ENCODE data around the gene FRYL.

The FRYL gene

DNA sequence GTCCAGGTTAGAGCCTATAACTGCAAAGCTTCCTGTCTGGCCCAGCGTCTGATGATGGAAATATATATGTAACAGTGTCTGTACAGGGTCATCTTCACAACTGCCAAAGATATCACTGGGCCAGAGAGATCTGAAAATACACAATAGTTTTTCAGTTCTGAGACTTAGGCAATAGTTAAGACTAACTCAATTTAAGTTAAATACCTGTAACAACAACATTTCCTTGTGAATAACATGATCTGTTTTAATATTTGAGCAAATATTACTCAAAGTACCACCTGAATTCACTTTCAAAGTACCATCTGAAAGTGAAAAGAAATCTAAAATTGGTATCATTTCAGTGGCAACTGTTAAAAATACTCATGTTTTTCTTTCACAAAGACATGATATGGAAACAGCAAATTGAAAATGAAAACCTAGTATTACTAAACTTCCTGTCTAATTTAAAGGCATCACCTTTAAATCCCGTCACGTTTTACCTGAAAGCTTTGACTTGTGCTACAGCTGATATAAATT is 280.5 kb downstream of the FRYL start:
- no peak for DNase-seq (ENCODE audit: low read depth in 2 of 3, low spot score in 1 of 3)

DNA sequence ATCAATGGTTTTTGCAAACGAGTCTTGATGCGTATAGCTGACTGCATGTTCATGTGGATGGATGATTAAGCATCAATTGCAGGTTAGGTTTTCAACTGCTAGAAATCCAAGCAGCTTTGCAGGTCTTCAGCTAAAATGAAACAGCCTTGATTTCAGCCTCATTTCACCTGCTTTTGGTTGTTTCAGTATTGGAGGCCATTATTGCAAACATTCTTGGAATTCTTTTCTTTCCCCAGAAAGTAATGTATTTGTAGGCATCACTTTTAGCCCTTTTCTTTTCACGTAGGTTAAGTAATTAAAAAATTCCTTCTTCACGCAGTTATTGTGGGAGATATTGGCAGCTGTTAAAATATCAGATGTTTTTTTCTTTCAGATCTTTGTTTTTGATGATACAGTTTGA is 281.2 kb downstream of the FRYL start:
- no peak for DNase-seq (ENCODE audit: low read depth in 2 of 3, low spot score in 1 of 3)

DNA sequence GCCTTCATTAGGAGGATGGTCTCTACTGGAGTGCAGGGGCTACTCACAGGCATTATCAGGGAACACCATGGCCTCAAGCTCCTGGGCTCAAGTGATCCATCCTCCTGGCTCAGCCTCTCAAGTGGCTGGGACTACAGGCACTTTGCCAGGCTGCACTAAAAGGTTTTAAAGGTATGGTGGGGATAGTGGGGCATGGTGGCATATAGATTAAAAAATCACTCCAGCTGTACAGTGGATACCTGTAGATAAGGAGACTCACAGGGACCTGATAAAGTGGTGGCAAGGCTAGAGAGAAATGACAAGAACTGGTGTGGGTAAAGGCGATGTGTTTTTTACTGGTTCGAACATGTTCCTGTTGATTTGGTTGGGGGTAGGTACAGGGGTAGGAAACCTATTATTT is 284.1 kb downstream of the FRYL start:
- no peak for DNase-seq (ENCODE audit: low read depth in 2 of 3, low spot score in 1 of 3)

DNA sequence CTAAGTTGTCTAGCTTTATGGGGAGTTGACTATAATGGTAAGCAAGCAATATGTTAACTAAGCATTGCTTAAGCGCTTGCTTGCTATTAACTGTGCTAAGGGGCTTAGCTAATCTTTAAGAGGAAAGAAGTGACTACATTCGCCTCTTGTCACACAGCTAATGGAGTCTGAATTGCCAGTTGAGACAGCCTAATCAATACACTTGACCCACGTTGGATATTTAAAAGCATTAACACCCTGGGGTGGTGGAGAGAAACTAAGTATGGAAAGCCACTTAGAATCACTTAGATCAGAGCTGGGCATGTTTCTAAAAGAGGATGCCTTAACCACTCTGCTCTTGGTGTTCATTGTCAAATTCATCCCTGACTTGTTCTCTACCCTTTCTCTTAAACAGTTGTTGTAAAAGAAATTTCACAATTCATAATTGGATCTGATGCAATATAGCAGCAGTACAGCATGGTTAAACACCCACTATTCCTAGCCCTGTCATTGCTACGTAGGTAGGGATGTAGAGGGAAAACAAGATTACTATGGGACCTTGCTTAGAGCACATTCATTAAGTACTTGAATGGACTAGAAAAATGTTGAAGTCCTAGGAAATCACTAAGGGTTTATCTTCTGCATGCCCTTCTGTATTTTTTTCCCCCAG is 286.5 kb downstream of the FRYL start:
- no peak for DNase-seq (ENCODE audit: low read depth in 2 of 3, low spot score in 1 of 3)

DNA sequence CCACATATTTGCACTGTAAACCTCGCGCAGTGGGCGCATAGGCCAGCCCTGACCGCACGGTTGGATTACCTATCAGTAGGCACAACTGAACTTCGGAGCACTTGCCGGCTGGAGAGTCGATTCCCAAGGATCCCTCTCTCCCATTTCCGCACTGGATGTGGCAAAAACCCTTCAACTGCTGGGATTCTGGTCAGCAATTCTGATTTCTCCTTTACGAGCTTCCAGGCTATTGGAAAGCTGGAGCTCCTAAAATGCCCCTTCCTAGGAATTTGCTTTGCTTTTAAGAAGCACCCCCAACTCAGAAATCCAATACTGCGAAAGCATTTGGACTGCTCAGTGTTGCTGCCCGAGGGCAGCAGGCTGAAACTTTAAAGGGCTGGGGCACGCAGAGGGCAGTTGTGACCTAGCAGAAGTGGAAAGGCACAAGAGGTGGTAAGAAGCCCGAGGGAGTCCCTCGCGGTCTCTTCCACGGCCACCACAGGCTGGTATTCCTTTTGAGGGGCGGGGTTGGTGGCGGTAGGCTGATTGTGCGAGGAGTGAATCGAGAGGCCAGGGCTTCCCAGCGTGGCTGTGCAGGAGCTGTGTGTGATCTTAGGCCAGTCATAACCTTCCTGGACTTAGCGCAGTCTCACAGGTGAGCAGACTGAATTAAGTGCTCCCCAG is 288.4 kb downstream of the FRYL start:
- DNase-seq (ENCODE audit: low read depth in 2 of 3, low spot score in 1 of 3) = no peak

DNA sequence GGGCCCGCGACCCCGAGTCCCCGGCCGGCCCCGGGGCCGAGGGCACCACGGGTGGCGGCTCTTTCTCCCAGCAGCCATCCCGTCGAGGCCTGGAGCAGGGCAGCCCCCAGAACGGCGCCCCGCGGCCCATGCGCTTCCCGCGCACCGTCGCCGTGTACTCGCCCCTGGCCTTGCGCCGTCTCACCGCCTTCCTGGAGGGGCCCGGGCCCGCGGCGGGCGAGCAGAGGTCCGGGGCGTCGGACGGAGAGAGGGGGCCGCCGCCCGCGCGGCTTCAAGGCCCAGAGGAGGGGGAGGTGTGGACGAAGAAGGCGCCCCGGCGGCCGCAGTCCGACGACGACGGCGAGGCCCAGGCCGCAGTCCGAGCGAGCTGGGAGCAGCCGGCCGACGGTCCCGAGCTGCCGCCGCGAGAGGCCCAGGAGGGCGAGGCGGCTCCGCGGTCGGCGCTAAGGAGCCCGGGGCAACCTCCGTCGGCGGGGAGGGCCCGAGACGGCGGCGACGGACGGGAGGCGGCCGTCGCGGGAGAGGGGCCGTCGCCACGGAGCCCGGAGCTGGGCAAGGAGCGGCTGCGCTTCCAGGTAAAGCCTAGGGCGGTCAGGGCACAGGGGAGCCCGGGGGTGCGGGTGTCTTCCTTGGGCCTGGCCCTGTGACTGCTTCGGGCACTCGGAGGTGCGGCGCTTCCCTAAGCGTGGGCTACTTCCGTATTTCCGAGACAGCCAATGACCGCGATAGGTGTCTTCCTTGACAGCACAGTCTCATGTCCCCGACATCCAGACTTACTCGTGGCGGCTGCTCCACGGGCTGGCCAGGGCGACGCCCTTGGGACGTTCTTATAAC is 289.2 kb downstream of the FRYL start:
- no peak for DNase-seq (ENCODE audit: low read depth in 2 of 3, low spot score in 1 of 3)

DNA sequence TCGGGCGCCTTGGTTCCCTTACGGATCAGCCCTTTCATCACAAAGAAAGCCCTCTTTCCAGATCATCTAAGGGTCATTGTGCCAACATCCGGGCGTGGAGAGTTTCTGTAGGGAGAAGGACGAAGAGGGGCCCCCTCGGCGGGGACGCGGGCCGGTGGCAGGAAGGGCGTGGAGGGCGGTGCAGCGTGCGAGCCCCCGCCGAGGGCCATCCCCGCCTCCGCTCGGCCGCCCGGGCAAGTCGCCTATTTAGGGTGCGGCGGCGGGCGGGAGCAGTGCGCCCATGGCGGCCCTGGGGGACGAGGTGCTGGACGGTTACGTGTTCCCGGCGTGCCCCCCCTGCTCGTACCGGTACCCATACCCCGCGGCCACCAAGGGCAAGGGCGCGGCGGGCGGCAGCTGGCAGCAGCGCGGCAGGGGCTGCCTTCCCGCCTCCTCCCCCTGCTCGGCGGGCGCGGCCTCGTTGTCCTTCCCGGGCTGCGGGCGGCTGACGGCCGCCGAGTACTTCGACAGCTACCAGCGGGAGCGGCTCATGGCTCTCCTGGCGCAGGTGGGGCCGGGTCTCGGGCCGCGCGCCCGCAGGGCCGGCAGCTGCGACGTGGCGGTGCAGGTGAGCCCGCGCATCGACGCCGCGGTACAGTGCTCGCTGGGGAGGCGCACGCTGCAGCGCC is 289.9 kb downstream of the FRYL start, which contains the start of gene ZAR1:
TSS of gene ZAR1 (plus strand) at position 241 of the 668 bp plus-strand sequence. CDS start at position 281, 40 bp downstream.
- DNase-seq (ENCODE audit: low read depth in 2 of 3, low spot score in 1 of 3) = no peak

DNA sequence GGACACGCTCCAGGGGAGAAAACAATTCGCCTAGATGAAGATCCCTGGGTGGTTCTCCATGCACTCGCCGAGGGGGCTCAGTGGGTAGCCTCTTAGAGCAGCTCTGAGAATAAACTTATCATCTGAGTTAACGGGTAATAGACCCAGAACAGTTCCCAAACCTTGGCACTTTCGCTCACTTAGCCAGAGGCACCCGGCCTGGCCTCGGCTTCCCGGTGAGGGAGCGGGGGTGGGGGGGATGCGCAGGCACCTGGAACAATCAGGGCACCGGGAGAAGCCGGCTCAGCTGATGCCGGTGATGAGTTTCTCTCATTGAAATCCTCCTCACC is 290.4 kb downstream of the FRYL start:
- DNase-seq (ENCODE audit: low read depth in 2 of 3, low spot score in 1 of 3) = no peak

DNA sequence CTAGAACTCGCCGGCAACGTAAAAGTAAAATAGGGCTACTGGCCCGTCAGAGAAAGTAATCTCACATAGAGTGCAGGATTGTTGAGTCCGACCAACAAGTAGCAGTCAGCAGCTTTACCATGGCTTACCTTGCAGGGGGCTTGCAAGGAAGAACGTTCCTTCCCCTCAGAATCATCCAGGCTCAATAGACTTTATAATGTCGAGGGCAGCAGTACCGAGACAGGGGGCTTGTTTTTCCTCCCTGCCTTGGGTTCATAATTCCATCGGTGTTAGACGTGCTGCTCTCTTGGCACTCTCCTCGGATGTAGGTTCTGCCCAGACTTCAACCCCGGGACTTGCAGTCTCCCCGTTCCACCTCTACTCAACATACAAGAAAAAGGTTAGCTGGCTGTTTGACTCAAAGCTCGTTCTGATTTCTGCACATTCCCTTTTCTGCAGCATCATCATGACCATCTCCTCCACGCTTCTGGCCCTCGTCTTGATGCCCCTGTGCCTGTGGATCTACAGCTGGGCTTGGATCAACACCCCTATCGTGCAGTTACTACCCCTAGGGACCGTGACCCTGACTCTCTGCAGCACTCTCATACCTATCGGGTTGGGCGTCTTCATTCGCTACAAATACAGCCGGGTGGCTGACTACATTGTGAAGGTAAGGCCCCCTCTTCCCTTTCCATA is 295.4 kb downstream of the FRYL start:
- DNase-seq (ENCODE audit: low read depth in 2 of 3, low spot score in 1 of 3) = no peak

DNA sequence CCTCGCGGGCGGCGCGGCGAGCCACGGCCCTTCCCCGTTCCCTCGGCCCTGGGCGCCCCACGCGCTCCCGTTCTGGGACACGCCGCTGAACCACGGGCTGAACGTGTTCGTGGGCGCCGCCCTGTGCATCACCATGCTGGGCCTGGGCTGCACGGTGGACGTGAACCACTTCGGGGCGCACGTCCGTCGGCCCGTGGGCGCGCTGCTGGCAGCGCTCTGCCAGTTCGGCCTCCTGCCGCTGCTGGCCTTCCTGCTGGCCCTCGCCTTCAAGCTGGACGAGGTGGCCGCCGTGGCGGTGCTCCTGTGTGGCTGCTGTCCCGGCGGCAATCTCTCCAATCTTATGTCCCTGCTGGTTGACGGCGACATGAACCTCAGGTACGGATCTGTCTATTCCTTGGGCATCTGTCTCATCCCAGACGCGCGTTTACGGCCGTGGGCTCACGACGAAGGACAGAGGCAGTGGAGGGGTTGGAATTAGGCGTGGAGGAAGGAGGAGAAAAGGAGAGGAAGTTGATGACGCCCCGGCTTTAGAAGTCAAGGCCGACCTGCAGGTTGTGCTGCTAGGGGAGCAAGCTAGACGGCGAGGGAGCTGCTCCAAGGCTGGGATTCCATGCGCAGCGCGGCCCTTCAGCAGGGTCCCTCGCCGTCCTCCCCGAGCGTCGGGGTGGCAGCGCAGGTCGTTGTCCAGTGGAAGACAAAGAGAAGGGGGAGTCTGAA is 296.1 kb downstream of the FRYL start:
- DNase-seq (ENCODE audit: low read depth in 2 of 3, low spot score in 1 of 3) = no peak

DNA sequence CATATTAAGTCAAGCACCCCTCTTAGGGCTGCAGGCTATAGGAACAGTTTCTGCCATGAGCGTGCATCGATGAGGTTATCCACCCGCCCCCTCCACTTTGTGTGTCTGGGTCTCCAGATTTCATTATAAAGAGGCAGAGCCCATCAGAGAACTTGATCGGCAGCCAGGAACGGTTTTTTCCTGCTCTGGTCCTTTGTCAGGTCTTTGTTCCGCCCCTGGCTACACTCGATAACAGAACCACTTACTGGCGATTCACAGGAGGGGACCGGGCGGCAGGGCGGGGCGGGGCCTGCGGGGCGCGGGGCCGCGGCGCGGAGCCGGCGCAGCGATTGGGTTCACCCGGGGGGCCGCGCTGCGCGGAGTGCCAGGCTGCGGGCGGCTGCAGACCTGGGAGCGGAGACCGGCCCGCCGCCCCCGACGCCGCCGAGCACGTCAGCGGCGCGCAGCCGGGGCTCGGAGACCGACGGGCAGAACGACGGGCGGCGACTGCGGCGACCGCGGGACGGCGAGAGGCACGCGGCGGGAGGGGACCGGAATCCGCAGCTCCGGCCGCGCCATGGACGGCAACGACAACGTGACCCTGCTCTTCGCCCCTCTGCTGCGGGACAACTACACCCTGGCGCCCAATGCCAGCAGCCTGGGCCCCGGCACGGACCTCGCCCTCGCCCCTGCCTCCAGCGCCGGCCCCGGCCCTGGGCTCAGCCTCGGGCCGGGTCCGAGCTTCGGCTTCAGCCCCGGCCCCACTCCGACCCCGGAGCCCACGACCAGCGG is 296.9 kb downstream of the FRYL start, which contains the start of gene SLC10A4:
TSS of gene SLC10A4 (plus strand) at position 338 of the 771 bp plus-strand sequence. CDS start at position 557, 219 bp downstream.
- no peak for DNase-seq (ENCODE audit: low read depth in 2 of 3, low spot score in 1 of 3)

DNA sequence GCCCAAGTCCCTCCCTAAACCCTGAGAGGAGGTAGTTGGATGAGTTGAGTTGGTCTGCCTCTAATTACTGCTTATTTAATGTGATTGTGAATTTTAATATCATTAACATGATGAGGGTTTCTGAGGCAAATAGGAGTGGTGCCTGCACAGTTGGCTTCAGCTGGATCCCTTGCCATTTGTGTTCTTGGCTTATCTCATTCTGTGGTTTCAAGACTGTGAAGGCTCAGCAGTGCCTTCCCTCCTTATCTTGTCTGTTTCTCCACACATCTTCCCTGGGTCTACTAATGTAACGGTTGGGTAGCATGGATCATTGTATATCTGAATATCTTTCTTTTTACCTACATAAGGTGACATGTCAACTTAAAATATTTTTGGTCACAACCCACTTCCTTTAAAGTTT is 298.5 kb downstream of the FRYL start:
- DNase-seq (ENCODE audit: low read depth in 2 of 3, low spot score in 1 of 3) = no peak

DNA sequence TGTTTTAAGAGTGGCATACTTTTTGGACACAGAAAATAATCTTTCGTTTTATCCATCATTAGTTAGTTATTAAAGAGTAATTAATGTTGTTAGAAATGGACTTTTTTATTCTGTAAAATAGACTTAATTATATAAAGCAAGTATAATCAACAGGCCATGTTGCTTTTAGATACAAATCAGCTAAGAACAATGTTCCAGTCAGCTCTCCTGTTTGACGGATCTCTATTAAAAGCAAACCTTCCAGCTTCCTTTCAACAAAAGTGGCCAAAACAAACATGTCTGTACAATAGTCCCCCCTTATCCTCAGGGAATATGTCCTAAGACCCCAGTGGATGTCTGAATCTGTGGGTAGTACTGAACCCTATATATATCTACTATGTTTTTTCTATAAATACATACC is 301.8 kb downstream of the FRYL start:
- no peak for DNase-seq (ENCODE audit: low read depth in 2 of 3, low spot score in 1 of 3)

DNA sequence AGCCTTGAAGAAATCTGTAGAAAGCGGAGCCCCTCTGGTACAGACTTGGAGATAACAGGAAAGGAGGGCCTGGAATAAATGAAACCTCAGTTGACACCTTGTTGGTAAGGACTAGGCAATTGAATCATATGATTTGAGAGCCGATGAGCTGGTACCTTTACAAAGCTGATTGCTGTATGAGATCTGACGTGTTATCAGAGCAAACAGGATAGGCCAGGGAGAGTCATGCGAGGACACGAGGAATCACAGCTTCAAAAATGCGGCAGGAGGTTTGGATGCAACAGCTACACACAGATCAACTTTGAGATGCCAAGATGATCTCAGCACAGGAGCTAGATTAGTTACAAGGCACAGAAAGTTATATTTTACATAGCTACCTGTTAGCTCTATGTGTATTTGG is 304.3 kb downstream of the FRYL start:
- DNase-seq (ENCODE audit: low read depth in 2 of 3, low spot score in 1 of 3) = no peak

DNA sequence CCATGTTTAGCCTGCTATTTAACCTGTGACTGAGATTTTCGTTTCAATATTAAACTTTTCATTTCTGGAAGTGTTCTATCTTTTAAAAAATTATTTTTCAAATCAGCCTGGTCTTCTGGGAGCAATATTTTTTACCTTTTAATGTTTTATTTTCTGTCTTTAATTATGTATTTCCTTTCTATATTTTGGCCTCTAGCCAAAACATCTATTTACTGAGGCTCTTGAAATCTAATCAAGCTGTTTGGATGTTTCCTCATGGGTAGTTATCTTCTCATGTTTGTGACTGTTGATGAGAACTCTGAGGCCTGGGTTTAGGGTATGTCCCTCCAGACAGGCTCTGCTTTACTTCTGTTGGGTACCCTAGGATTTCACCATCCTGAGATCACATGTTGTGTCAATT is 307.3 kb downstream of the FRYL start:
- no peak for DNase-seq (ENCODE audit: low read depth in 2 of 3, low spot score in 1 of 3)

DNA sequence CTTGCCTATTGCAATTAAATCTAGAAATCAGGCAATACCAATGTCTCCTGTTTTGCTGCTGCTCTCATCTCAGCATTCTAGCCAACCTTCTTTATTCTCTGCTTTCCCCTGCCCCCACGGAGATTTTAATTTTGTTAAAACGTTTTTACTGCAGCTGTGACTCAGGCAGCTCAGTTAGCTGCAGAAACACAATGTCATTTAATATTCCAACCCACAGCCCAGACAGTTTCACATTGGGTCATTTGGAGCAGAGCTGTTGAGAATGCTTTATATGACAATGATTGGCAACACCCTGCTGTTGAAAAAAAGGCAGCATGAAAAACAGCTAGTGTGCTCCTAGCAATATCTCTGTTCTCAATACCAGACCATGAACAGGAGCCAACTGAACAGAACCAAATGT is 309.5 kb downstream of the FRYL start:
- DNase-seq (ENCODE audit: low read depth in 2 of 3, low spot score in 1 of 3) = no peak

DNA sequence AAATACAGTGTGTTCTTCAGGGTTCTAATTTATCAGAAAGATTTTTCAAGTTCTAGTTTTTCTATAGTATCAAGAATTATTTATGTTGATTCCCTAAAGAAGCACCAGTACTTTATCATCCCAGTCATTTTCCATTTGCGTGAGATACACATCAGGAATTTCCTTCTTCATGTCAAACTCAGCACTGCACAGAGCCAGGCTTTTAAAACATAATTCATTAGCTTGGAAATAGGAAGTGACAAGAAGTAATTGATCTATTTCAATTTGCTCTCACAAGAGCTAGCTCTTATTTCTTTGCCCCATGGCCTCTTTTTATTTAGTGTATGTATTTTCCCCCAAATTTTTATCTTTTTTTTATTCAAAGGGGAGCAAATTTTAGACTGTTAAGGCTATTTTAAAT is 309.9 kb downstream of the FRYL start:
- no peak for DNase-seq (ENCODE audit: low read depth in 2 of 3, low spot score in 1 of 3)

DNA sequence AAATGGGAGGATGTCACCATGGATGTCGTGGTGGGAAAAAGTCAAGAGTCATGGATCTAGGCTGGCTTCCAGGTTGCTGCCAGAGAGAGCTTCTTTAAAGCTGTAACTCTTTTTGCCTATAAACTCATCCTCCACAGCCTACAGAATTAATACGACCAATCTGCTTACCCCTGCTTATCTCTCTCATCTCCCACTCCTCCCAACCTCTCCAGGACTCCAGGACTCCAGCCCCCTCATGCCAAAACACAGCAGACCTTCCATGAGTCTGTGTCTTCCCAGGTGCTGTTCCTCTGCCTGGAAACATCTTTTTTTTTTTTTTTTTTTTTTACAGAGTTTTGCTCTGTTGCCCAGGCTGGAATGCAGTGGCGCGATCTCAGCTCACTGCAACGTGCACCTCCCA is 312.2 kb downstream of the FRYL start:
- no peak for DNase-seq (ENCODE audit: low read depth in 2 of 3, low spot score in 1 of 3)

DNA sequence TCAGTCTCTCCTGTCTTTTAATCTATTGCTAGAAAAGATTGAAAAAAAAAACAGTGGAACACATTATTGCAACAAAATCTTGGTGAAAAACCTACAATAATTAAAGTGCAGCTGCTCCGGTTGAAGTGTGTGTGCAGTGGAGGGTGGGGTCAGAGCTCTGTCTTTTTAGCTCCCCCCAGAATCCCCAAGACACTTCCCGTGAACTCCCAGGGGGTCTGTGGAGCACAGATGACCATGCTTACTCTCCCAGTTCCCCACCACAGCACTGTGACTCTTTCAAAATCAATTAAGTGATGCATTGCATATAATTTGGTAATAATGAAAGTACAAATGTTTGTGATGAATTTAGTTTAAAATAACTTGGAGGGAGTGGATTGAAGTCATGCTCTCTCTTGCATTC is 312.6 kb downstream of the FRYL start:
- DNase-seq (ENCODE audit: low read depth in 2 of 3, low spot score in 1 of 3) = no peak
